GM23248 (cell line): ENCODE data around the gene RAB6A. TPM values are rescaled to one million over a fixed set of nuclear protein-coding genes. Genes with fewer than 3 reads are reported as not detected.

Experiments
- DNase-seq: peaks from one replicate; pipeline ENCODE4 v3.0.0-alpha.2; 2015
- H2AFZ ChIP-seq: fragments of 200-600 bp; sonication (generic); 2 replicates; pipeline ENCODE4 v1.6.1; 2016; ENCODE audit warnings: antibody characterized with exemption
- H3F3A ChIP-seq: fragments of 200-600 bp; sonication (generic); 2 replicates; pipeline ENCODE4 v1.6.1; 2016; ENCODE audit warnings: mild to moderate bottlenecking, antibody characterized with exemption, mixed run types; ENCODE audit not compliant: insufficient read depth
- H3K27ac ChIP-seq: fragments of 200-600 bp; sonication (generic); 2 replicates; pipeline ENCODE4 v1.5.1; 2016; ENCODE audit warnings: mild to moderate bottlenecking
- H3K27me3 ChIP-seq: fragments of 200-600 bp; sonication (generic); replicated peaks from 2 replicates; pipeline ENCODE4 v1.6.1; 2016; ENCODE audit warnings: mild to moderate bottlenecking; ENCODE audit not compliant: insufficient read depth
- H3K36me3 ChIP-seq: fragments of 200-600 bp; sonication (generic); 2 replicates; pipeline ENCODE4 v1.6.1; 2016; ENCODE audit warnings: low read depth, mild to moderate bottlenecking
- H3K4me1 ChIP-seq: fragments of 200-600 bp; sonication (generic); 2 replicates; pipeline ENCODE4 v1.6.1; 2016; ENCODE audit warnings: mild to moderate bottlenecking; ENCODE audit not compliant: insufficient read depth
- H3K4me2 ChIP-seq: fragments of 200-600 bp; sonication (generic); one replicate; pipeline ENCODE4 v1.6.1; 2016; ENCODE audit warnings: mild to moderate bottlenecking; ENCODE audit not compliant: unreplicated experiment
- H3K4me3 ChIP-seq: fragments of 200-600 bp; sonication (generic); 2 replicates; pipeline ENCODE4 v1.5.1; 2016; ENCODE audit warnings: mild to moderate bottlenecking
- H3K79me2 ChIP-seq: fragments of 200-600 bp; sonication (generic); 2 replicates; pipeline ENCODE4 v1.6.1; 2016; ENCODE audit warnings: mild to moderate bottlenecking; ENCODE audit not compliant: insufficient read depth
- H3K9ac ChIP-seq: fragments of 200-600 bp; sonication (generic); 2 replicates; pipeline ENCODE4 v1.6.1; 2016; ENCODE audit warnings: mild to moderate bottlenecking
- H3K9me2 ChIP-seq: fragments of 200-600 bp; sonication (generic); 2 replicates; pipeline ENCODE4 v1.6.1; 2016; ENCODE audit warnings: mixed run types, mild to moderate bottlenecking, moderate library complexity; ENCODE audit not compliant: insufficient read depth
- H3K9me3 ChIP-seq: fragments of 200-600 bp; sonication (generic); one replicate; pipeline ENCODE4 v1.6.1; 2017; ENCODE audit warnings: low read depth
- H4K20me1 ChIP-seq: fragments of 200-600 bp; sonication (generic); 2 replicates; pipeline ENCODE4 v1.6.0; 2016; ENCODE audit not compliant: insufficient read depth
- EZH2 ChIP-seq: fragments of 200-600 bp; sonication (generic); IDR thresholded peaks from 2 replicates; pipeline ENCODE4 v1.6.1; 2018; ENCODE audit warnings: antibody characterized with exemption, mild to moderate bottlenecking; ENCODE audit not compliant: insufficient read depth, poor library complexity, severe bottlenecking
- EZH2phosphoT487 ChIP-seq: fragments of 200-600 bp; sonication (generic); IDR thresholded peaks from 2 replicates; pipeline ENCODE4 v1.6.1; 2018; ENCODE audit warnings: antibody characterized with exemption, moderate library complexity, mild to moderate bottlenecking, low read depth; ENCODE audit not compliant: insufficient read depth
- WGBS, 2 experiments: methylation state at CpG; one replicate each; pipeline ENCODE4 v1.1.6; 2015 to 2017; ENCODE audit warnings: low lambda C conversion rate in 2 of 2, low coverage in 1 of 2; ENCODE audit errors: missing lambda C conversion rate in 2 of 2; 5-methylcytosine and 5-hydroxymethylcytosine counted together
- in situ Hi-C: fragments of 300-500 bp; cut with MboI; formaldehyde crosslinking; loops from 2 replicates; pipeline ENCODE4 v1.15.0; 2020
- polyA plus RNA-seq: library from polyadenylated mRNA; unstranded; fragments of >200 nt; fragmentation: Nextera tagmentation; extraction: Ambion mirVana; gene quantifications from 2 replicates; pipeline ENCODE4 v1.2.1, GENCODE V29; 2016
- total RNA-seq: library from RNA; depleted of rRNA; stranded (reverse); fragments of >200 nt; shearing (Covaris generic); gene quantifications from 2 replicates; pipeline ENCODE4 v1.2.3, GENCODE V29; 2014

RAB6A gene
- total and polyA plus RNA-seq, 2 experiments from 2014 or later: 145 to 147 TPM

DNA sequence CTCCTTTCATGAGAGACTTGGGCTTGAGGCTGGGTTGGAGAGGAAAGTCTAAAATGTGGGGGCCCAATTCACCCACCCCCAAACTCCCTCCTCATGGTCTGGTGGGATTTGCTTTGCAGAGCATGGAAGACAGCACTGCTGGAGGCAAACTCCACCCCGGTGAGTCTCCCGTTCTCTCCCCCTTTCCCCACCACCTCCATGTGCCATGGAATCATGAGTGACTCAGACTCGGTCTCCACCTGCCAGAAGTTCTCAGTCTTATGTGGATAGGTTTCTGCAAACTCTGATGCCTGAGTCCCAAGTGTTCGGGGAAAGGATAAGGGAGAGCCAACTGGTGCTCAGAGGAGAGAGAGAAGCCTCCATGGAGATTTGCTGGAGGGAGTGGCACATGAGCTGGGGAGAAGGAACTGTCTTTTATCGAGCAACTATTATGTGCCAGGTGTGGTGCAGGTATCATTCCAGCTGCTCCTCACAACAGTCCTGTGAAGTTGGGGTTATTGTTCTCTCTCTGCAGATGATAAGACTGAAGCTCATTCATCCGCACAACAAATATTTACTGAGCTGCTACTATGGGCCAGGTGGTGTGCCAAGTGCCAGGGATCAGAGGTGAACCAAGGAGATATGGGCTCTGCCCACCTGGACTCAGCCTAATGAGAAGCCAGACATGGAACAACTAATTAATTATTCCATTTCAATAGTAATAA lies 107.9 kb downstream of the RAB6A start:
- in situ Hi-C loops: no loop called here
- no peak for TF ChIP-seq EZH2phosphoT487
- TF ChIP-seq EZH2: no peak
- no peak overlapping the region for H3K27ac ChIP-seq
- no peaks in the 10 kb centered on the region for H3K36me3 ChIP-seq
- no peak overlapping the region for H2AFZ ChIP-seq
- no peak overlapping the region for H3K9ac ChIP-seq
- H3K4me1 ChIP-seq: no peaks in the 10 kb centered on the region
- H3K9me3 ChIP-seq: no peaks in the 10 kb centered on the region
- H3K4me2 ChIP-seq: no peak overlapping the region
- no peaks in the 10 kb centered on the region for H3K79me2 ChIP-seq
- H3K9me2 ChIP-seq: no peaks in the 10 kb centered on the region
- WGBS, 2 experiments: 79 to 83% methylated on average over 6 of the region's 6 CpGs
- H3K27me3 ChIP-seq: no peaks in the 10 kb centered on the region; the same call in 1 of the 2 replicates
- DNase-seq: no peak
- no peaks in the 10 kb centered on the region for H4K20me1 ChIP-seq
- H3K4me3 ChIP-seq: no peak overlapping the region
- H3F3A ChIP-seq: no peaks in the 10 kb centered on the region

DNA sequence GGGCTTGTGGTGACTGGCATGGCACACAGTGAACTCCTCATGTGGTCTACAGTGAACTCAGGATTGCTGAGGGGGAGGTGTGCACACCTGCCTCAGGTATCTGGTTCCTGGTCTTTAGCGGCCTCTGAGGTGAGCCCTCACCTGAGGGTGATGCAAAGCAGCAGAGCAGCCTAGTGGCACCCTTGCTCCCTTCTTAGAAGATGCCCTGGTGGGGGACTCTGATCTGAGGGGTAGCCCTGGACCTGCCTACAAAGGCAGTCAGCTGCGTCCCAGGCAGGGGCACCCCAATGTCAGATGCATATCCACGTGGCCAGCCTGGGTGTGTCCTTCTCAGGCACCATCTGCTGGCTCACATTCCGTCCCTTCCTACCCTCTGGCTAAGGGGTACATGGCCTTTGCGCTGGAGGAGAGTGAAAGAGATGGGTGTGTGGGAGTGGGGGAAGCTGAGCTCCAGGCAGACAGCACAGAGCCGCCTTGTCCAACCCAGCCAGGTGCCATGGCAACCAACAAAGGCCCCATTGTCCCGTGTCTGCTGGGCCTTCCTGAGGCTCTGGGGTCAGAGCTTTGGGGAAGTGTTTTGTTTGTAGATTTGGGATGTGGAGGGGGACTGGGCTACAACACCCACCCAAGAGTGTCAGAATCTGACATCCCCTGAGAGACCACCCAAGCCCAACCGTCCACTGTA lies 108.7 kb downstream of the RAB6A start:
- Histone ChIP-seq H3K4me2 (no peak overlapping the region), H2AFZ (no peak overlapping the region), H3K27ac (no peak overlapping the region), H3K9me3 (no peaks in the 10 kb centered on the region), H3F3A (no peaks in the 10 kb centered on the region), H3K36me3 (no peaks in the 10 kb centered on the region), H3K79me2 (no peaks in the 10 kb centered on the region), H3K27me3 (no peaks in the 10 kb centered on the region; the same call in 1 of the 2 replicates), H3K9me2 (no peaks in the 10 kb centered on the region), H3K4me3 (no peak overlapping the region), H4K20me1 (no peaks in the 10 kb centered on the region), H3K9ac (no peak overlapping the region), H3K4me1 (no peaks in the 10 kb centered on the region)
- TF ChIP-seq EZH2phosphoT487: no peak
- no peak for TF ChIP-seq EZH2
- no peak for DNase-seq
- WGBS, 2 experiments: 41 to 44% methylated on average over 8 of the region's 8 CpGs
- in situ Hi-C loops: no loop called here

DNA sequence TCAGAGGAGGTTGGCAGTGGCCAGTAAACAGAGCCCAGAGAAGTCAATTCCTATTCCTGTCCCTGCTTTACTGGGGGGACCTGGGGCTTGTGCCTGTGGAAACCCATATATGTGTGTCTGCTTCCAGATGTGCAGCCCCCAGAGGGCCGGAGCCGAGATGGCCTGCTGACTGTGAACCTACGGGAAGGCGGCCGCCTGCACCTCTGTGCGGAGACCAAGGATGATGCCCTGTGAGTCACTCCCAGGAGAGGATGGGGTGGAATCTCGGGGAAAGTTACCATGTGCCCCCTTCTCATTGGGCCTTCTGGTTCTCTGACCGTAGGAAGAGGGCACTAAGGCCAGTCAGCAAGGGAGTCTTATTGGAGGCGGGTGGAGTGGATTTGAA lies 109.2 kb downstream of the RAB6A start:
- no peak overlapping the region for H3K9ac ChIP-seq
- no peaks in the 10 kb centered on the region for H3K79me2 ChIP-seq
- H3K36me3 ChIP-seq: no peaks in the 10 kb centered on the region
- no peaks in the 10 kb centered on the region for H4K20me1 ChIP-seq
- in situ Hi-C loops: no loop called here
- no peaks in the 10 kb centered on the region for H3F3A ChIP-seq
- H3K27ac ChIP-seq: no peak overlapping the region
- H2AFZ ChIP-seq: no peak overlapping the region
- no peak for DNase-seq
- no peak for TF ChIP-seq EZH2
- no peak for TF ChIP-seq EZH2phosphoT487
- no peak overlapping the region for H3K4me2 ChIP-seq
- WGBS, 2 experiments: 92 to 96% methylated on average over 9 of the region's 9 CpGs
- H3K4me1 ChIP-seq: no peaks in the 10 kb centered on the region
- H3K9me2 ChIP-seq: no peaks in the 10 kb centered on the region
- no peak overlapping the region for H3K4me3 ChIP-seq
- H3K27me3 ChIP-seq: no peaks in the 10 kb centered on the region; the same call in 1 of the 2 replicates
- H3K9me3 ChIP-seq: no peaks in the 10 kb centered on the region

DNA sequence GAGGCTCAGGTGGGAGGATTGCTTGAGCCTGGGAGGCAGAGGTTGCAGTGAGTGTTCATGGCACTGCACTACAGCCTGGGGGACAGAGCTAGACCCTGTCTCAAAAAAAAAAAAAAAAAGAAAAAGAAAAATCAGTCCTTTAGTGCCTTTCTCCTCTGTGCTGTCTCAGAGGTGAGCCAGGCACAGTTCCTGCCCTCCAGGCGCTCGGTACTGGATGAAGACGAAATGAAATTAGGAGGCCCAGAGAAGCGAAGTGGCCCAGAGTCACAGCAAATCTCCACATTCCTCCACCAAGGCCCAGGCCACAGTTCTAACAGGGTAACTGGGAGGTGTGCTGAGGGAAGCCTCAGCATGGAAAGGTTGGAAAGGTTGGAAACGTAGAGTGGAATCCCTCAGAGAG lies 109.6 kb downstream of the RAB6A start:
- Histone ChIP-seq H3K9ac (no peak overlapping the region), H3F3A (no peaks in the 10 kb centered on the region), H3K4me2 (no peak overlapping the region), H4K20me1 (no peaks in the 10 kb centered on the region), H3K9me3 (no peaks in the 10 kb centered on the region), H3K4me3 (no peak overlapping the region), H2AFZ (no peak overlapping the region), H3K4me1 (no peaks in the 10 kb centered on the region), H3K36me3 (no peaks in the 10 kb centered on the region), H3K27me3 (no peaks in the 10 kb centered on the region; the same call in 1 of the 2 replicates), H3K9me2 (no peaks in the 10 kb centered on the region), H3K79me2 (no peaks in the 10 kb centered on the region), H3K27ac (no peak overlapping the region)
- no peak for TF ChIP-seq EZH2phosphoT487
- TF ChIP-seq EZH2: no peak
- no peak for DNase-seq
- 95% methylated on average over 5 of the region's 5 CpGs for WGBS, 2 experiments
- in situ Hi-C loops: no loop called here

DNA sequence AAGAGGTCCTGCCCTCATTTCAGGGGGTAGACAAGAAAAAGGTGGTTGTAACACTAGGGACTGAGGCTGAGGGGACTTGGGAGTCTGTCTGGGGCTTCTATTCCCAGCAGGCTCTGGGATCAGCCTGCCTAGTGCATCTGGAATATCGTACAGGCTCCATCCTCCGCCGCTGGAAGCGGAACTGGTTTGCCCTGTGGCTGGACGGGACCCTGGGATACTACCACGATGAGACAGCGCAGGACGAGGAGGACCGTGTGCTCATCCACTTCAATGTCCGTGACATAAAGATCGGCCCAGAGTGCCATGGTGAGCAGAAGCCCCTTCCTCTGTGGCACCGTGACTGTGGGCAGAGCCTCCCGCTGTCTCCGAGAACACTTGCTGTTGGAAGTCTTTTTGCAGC lies 110.5 kb downstream of the RAB6A start:
- H3K4me1 ChIP-seq: no peaks in the 10 kb centered on the region
- H3K79me2 ChIP-seq: no peaks in the 10 kb centered on the region
- 91 to 93% methylated on average over 14 of the region's 14 CpGs for WGBS, 2 experiments
- no peak overlapping the region for H3K27ac ChIP-seq
- no peak overlapping the region for H3K9ac ChIP-seq
- H2AFZ ChIP-seq: no peak overlapping the region
- H3K9me2 ChIP-seq: no peaks in the 10 kb centered on the region
- no peaks in the 10 kb centered on the region for H3K9me3 ChIP-seq
- TF ChIP-seq EZH2 (no peak), EZH2phosphoT487 (no peak)
- H3K4me3 ChIP-seq: no peak overlapping the region
- in situ Hi-C loops: no loop called here
- H4K20me1 ChIP-seq: no peaks in the 10 kb centered on the region
- DNase-seq: no peak
- H3F3A ChIP-seq: no peaks in the 10 kb centered on the region
- H3K36me3 ChIP-seq: no peaks in the 10 kb centered on the region
- H3K27me3 ChIP-seq: peaks cover 6% of the 10 kb centered on the region; the same call in 1 of the 2 replicates
- no peak overlapping the region for H3K4me2 ChIP-seq
